Measurements from ENCODE around the gene TRIM69. TPM values are rescaled to one million over a fixed set of nuclear protein-coding genes. Genes with fewer than 3 reads are reported as not detected.

TRIM69 gene
- total RNA-seq, 1 donor from 2014 or later, result 22.8 TPM

DNA sequence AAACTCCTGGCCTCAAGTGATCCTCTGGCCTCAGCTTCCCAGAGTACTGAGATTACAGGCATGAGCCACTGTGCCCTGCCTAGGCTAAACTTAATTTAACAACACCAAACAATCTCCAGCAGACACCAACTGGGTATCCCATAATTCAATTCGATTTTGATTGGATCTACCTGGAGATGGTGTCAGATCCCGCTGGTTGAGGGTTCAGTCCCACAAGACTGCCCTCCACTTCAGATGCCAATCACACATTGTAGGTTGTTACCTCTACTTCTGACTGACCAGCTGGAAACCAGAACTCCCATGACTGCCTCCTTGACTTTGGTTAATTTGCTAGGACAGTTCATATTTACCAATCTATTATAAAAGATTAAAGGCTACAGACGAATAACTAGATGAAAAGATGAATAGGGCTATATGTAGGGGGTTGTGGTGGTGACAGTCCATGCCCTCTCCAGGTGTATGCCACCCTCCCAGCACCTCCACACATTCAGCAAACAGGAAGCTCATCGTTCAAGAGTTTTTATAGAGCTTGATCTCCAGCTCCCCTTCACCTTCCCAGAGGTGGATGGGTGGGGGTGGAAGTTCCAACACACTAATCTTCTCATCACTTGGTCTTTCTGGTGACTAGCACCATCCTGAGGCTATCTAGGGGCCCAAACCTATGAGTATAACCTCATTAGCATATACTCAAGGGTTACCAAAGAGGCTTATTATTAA, 15.7 kb upstream of the TRIM69 start:
- Mint-ChIP-seq H3K4me3 (ENCODE audit: unreplicated experiment) (no peak overlapping the region), H3K9me3 (ENCODE audit: unreplicated experiment) (no peaks in the 10 kb centered on the region), H3K27me3 (ENCODE audit: unreplicated experiment) (no peaks in the 10 kb centered on the region), H3K27ac (ENCODE audit: unreplicated experiment) (no peak overlapping the region), H3K4me1 (ENCODE audit: low read depth, unreplicated experiment) (no peaks in the 10 kb centered on the region), H3K36me3 (ENCODE audit: unreplicated experiment) (no peaks in the 10 kb centered on the region)
- TF ChIP-seq, protein P1, sequence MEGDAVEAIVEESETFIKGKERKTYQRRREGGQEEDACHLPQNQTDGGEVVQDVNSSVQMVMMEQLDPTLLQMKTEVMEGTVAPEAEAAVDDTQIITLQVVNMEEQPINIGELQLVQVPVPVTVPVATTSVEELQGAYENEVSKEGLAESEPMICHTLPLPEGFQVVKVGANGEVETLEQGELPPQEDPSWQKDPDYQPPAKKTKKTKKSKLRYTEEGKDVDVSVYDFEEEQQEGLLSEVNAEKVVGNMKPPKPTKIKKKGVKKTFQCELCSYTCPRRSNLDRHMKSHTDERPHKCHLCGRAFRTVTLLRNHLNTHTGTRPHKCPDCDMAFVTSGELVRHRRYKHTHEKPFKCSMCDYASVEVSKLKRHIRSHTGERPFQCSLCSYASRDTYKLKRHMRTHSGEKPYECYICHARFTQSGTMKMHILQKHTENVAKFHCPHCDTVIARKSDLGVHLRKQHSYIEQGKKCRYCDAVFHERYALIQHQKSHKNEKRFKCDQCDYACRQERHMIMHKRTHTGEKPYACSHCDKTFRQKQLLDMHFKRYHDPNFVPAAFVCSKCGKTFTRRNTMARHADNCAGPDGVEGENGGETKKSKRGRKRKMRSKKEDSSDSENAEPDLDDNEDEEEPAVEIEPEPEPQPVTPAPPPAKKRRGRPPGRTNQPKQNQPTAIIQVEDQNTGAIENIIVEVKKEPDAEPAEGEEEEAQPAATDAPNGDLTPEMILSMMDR (IDR thresholded peaks at IDR 0.05; ENCODE audit: partially characterized antibody, unreplicated experiment), result no peak
- DNase-seq, result no peak

DNA sequence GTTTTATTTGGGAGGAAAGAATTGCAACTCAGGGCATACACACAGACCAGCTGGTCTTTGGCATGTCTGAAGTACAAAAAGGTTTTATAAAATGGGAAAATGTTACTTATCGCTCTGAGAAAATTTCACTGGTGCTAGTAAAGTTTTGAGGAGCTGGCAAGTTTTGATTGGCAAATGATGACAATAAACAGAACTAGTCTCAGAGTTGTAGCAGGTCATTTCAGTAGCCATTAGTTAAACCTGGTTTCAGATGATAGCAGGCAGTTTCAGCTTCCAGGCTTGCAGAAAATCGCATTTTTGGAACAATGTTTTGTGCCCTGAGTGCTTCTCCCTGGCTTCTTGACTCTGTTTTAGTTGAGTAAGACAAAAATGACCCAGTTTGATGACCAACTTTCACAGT, 14.3 kb upstream of the TRIM69 start:
- Mint-ChIP-seq H3K4me3 (ENCODE audit: unreplicated experiment) (no peak overlapping the region), H3K36me3 (ENCODE audit: unreplicated experiment) (no peaks in the 10 kb centered on the region), H3K9me3 (ENCODE audit: unreplicated experiment) (peaks cover 2% of the 10 kb centered on the region), H3K4me1 (ENCODE audit: low read depth, unreplicated experiment) (no peaks in the 10 kb centered on the region), H3K27ac (ENCODE audit: unreplicated experiment) (no peak overlapping the region), H3K27me3 (ENCODE audit: unreplicated experiment) (no peaks in the 10 kb centered on the region)
- DNase-seq, result no peak
- TF ChIP-seq, protein P1 (IDR thresholded peaks at IDR 0.05; ENCODE audit: partially characterized antibody, unreplicated experiment), result no peak

DNA sequence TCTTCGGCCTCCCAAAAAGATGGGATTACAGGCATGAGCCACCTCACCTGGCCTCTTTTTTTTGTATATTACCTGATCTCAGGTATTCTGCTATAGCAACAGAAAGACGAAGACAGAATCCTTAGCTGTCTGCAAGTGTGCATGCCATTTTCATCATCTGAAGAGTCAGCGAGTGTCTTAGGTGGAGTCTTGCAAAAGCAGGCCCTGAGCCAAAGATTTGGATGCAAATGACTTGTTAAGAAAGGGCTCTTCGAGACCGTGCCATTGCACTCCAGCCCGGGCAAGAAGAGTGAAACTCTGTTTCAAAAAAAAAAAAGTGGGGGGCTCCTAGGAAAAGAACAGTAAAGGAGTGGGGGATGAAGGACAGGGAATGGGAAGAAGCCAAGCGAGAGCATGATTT, 10.2 kb upstream of the TRIM69 start:
- DNase-seq, result no peak
- Mint-ChIP-seq H3K27me3 (ENCODE audit: unreplicated experiment) (peaks cover 4% of the 10 kb centered on the region), H3K27ac (ENCODE audit: unreplicated experiment) (no peak overlapping the region), H3K4me1 (ENCODE audit: low read depth, unreplicated experiment) (no peaks in the 10 kb centered on the region), H3K9me3 (ENCODE audit: unreplicated experiment) (peaks cover 5% of the 10 kb centered on the region), H3K4me3 (ENCODE audit: unreplicated experiment) (no peak overlapping the region), H3K36me3 (ENCODE audit: unreplicated experiment) (no peaks in the 10 kb centered on the region)
- TF ChIP-seq, protein P1 (IDR thresholded peaks at IDR 0.05; ENCODE audit: partially characterized antibody, unreplicated experiment), result no peak

DNA sequence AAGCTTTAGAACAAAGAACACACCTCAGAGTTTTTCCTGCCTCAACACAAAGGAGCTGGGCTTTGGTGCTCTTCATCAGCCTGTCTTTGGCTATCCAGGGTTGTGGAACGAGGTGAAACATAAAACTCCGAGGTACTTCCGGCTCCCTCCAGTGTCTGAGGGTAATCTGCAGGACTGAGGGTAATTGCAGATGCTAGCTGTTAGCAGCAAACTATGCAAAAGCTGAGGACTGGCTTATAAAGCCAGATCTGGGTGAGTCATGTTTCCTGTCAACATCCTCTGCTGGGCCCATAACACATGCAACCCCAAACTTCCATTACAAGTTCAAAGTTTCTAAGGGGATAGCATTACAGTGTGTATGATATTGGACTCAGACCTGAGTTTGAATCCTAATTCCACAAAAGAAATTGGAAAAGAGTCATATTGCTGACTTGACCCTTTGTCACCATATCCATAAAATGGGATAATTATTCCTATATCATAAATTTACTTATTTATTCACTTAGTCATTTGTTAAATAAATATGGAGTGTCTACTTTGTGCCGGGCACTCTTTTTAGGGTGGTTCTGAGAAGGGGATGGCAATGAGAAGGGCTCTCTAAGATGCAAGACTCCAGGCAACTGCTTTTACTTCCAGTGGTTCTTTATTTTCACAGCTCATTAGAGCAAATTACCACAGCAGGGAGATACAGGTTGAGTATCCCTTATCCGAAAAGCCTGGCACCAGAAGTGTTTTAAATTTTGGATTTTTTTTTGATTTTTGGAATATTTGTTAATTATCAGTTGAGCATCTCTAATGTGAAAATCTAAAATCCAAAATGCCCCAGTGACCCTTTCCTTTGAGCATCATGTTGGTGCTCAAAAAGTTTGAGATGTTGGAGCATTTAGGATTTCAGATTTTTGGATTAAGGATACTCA, 9.5 kb upstream of the TRIM69 start:
- DNase-seq, result no peak
- Mint-ChIP-seq H3K4me1 (ENCODE audit: low read depth, unreplicated experiment) (no peaks in the 10 kb centered on the region), H3K36me3 (ENCODE audit: unreplicated experiment) (no peaks in the 10 kb centered on the region), H3K9me3 (ENCODE audit: unreplicated experiment) (peaks cover 5% of the 10 kb centered on the region), H3K27me3 (ENCODE audit: unreplicated experiment) (peaks cover 4% of the 10 kb centered on the region), H3K4me3 (ENCODE audit: unreplicated experiment) (peak overlapping the region; percentile 25), H3K27ac (ENCODE audit: unreplicated experiment) (no peak overlapping the region)
- TF ChIP-seq, protein P1 (IDR thresholded peaks at IDR 0.05; ENCODE audit: partially characterized antibody, unreplicated experiment), result no peak

All from glutamatergic neuron (in vitro differentiated cells).